Measurements from ENCODE around the gene DCC.

DNA sequence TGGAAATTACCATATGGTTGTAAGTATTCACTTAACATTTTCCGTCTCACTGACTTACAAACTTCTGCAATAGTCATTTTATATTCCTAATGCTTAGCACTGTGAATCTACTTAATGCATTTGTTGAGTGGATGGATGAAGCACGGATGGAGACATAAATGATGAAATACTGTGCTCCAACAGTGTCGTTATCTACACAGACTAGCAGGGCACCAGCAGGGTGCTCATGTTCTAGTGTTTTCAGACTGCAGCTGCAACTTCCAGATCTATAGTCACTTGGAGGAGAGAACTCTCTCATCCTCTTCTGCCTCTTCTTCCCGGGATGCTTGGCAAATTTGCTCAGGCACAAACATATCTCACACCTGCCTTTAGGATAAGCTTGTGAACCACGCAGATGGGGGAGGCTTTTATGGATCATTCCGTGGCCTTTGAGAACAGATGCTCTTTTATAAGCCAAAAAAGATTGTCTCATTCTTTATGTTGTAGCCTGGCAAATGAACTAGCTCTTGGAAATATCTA lies 1086.7 kb downstream of the DCC start:
- TF ChIP-seq ZNF384 (IDR thresholded peaks at IDR 0.05) = no peak
- no peak for TF ChIP-seq SP1 (IDR thresholded peaks at IDR 0.05)
- TF ChIP-seq ELF4 (IDR thresholded peaks at IDR 0.05) = no peak
- no peak for TF ChIP-seq NFRKB (IDR thresholded peaks at IDR 0.05)
- TF ChIP-seq FOXM1 (IDR thresholded peaks at IDR 0.05; ENCODE audit: borderline replicate concordance) = no peak

Measured in HEK293T (cell line).